Skeletal muscle satellite cell (primary cell): ENCODE results near the gene TMEM170A. TPM values are rescaled to one million over a fixed set of nuclear protein-coding genes. Genes with fewer than 3 reads are reported as not detected.

ENCODE experiments used
- H3K27me3 ChIP-seq: 2 replicates; pipeline ENCODE4 v1.7.0; 2013; ENCODE audit warnings: low read length; ENCODE audit not compliant: control insufficient read depth, insufficient read depth
- H3K36me3 ChIP-seq: 2 replicates; pipeline ENCODE4 v1.7.0; 2013; ENCODE audit warnings: mild to moderate bottlenecking, control low read depth, low read length; ENCODE audit not compliant: insufficient read depth
- H3K4me1 ChIP-seq: 2 replicates; pipeline ENCODE4 v1.7.0; 2013; ENCODE audit warnings: low read length; ENCODE audit not compliant: control insufficient read depth, insufficient read depth
- H3K4me2 ChIP-seq: 2 replicates; pipeline ENCODE4 v1.7.0; 2013; ENCODE audit warnings: mild to moderate bottlenecking, low read length
- H3K4me3 ChIP-seq: 2 replicates; pipeline ENCODE4 v1.7.0; 2013; ENCODE audit warnings: low read length
- H3K9ac ChIP-seq: 2 replicates; pipeline ENCODE4 v1.7.0; 2013; ENCODE audit warnings: mild to moderate bottlenecking, low read depth, low read length, moderate library complexity
- H3K9me3 ChIP-seq: replicated peaks from 2 replicates; pipeline ENCODE4 v1.7.0; 2013; ENCODE audit warnings: mild to moderate bottlenecking, control low read depth, low read length
- small RNA-seq: library from RNA; depleted of rRNA; stranded (forward); fragments of <200 nt; gene quantifications from one replicate; pipeline ENCODE3, GENCODE V24; 2012

The TMEM170A gene

GRCh38 chr16:75413951-75414350 is 50.5 kb downstream of the TMEM170A start:
- Histone ChIP-seq H3K27me3 (no peaks in the 10 kb centered on the region), H3K4me1 (peaks cover 6% of the 10 kb centered on the region), H3K4me3 (no peak overlapping the region), H3K9me3 (no peaks in the 10 kb centered on the region), H3K4me2 (no peak overlapping the region), H3K9ac (no peak overlapping the region), H3K36me3 (peaks cover 23% of the 10 kb centered on the region)

GRCh38 chr16:75406943-75407342 is 57.5 kb downstream of the TMEM170A start:
- H3K9me3 ChIP-seq = no peaks in the 10 kb centered on the region
- peaks cover 9% of the 10 kb centered on the region for H3K4me1 ChIP-seq
- H3K4me2 ChIP-seq = no peak overlapping the region
- no peak overlapping the region for H3K9ac ChIP-seq
- peaks cover 20% of the 10 kb centered on the region for H3K36me3 ChIP-seq
- no peaks in the 10 kb centered on the region for H3K27me3 ChIP-seq
- H3K4me3 ChIP-seq = no peak overlapping the region

- no peak overlapping the region for H3K4me3 ChIP-seq
- no peaks in the 10 kb centered on the region for H3K27me3 ChIP-seq
- H3K36me3 ChIP-seq = peaks cover 7% of the 10 kb centered on the region
- peaks cover 11% of the 10 kb centered on the region for H3K4me1 ChIP-seq
- no peak overlapping the region for H3K4me2 ChIP-seq
- no peaks in the 10 kb centered on the region for H3K9me3 ChIP-seq
- peak overlapping the region; percentile 40 for H3K9ac ChIP-seq
Measured at GRCh38 chr16:75402821-75403475, 61.5 kb downstream of the TMEM170A start.

GRCh38 chr16:75402159-75402820 is 62.2 kb downstream of the TMEM170A start:
- peak overlapping the region; percentile 40 for H3K9ac ChIP-seq
- H3K4me3 ChIP-seq = no peak overlapping the region
- peaks cover 11% of the 10 kb centered on the region for H3K4me1 ChIP-seq
- H3K36me3 ChIP-seq = peaks cover 7% of the 10 kb centered on the region
- no peak overlapping the region for H3K4me2 ChIP-seq
- H3K27me3 ChIP-seq = no peaks in the 10 kb centered on the region
- H3K9me3 ChIP-seq = no peaks in the 10 kb centered on the region

DNA sequence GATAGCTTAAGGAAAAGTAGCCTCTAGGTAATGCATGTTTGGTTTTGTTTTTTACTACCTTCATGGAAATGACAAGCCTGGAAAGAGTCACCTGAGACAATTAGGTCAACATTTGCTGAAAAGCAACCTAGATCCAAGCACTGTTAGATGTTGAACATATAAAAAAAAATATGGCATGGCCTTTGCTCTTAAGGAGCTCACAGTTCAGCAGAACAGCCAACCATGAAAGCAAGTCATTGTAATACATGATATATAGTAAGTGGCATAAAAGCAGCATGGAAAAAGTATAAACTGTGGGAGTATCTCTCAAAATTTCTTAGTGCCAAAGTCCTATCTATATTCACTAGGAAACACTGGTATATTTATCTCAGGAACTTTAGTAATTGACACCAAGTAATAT is 62.8 kb downstream of the TMEM170A start:
- Histone ChIP-seq H3K9ac (peak overlapping the region; percentile 27), H3K27me3 (no peaks in the 10 kb centered on the region), H3K9me3 (no peaks in the 10 kb centered on the region)

GRCh38 chr16:75398333-75398732 is 66.2 kb downstream of the TMEM170A start:
- H3K9ac ChIP-seq = no peak overlapping the region
- H3K36me3 ChIP-seq = peaks cover 7% of the 10 kb centered on the region
- H3K4me1 ChIP-seq = peaks cover 11% of the 10 kb centered on the region
- no peak overlapping the region for H3K4me2 ChIP-seq
- no peaks in the 10 kb centered on the region for H3K27me3 ChIP-seq
- no peak overlapping the region for H3K4me3 ChIP-seq
- no peaks in the 10 kb centered on the region for H3K9me3 ChIP-seq

More for the DNA sequence above, 62.8 kb downstream of the TMEM170A start:
- Histone ChIP-seq H3K36me3 (peaks cover 7% of the 10 kb centered on the region), H3K4me2 (no peak overlapping the region), H3K4me1 (peaks cover 11% of the 10 kb centered on the region), H3K4me3 (no peak overlapping the region)

DNA sequence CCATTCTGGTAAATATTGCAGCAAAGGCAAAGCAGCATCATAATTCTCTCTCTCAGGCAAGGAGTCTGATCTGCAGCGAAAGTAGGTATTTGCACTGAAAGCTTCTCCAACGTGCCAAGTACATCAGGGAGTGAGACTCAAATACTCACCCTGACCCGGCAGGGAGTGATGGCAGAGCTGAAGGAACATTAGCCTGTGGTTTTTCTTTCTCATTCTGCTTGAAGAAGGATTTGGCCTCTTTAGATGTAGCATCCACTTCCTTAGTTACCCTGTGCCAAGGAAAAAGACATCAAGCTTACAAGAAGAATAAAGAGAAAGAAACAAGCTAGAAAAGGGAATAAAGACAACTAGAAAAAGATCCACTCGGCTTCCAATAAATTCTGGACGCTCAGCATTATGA is 69.5 kb downstream of the TMEM170A start:
- H3K9me3 ChIP-seq = no peaks in the 10 kb centered on the region
- H3K27me3 ChIP-seq = no peaks in the 10 kb centered on the region
- H3K4me1 ChIP-seq = no peaks in the 10 kb centered on the region
- H3K4me2 ChIP-seq = no peak overlapping the region
- peaks cover 23% of the 10 kb centered on the region for H3K36me3 ChIP-seq
- no peak overlapping the region for H3K9ac ChIP-seq
- no peak overlapping the region for H3K4me3 ChIP-seq

Small RNA genes within 50 kb of the gene (small RNA-seq; reads per million reads assigned to genes)
- gene RF00598 = not detected
